Upper lobe of right lung (tissue), 1 donor: ENCODE measurements around the gene FGGY. TPM values are rescaled to one million over a fixed set of nuclear protein-coding genes. Genes with fewer than 3 reads are reported as not detected.

Experiments used
- ATAC-seq: fragments of 200-7000 bp; cut with Tn5 transposase; one replicate; pipeline ENCODE4 v1.9.1; 2020; ENCODE audit warnings: mild to moderate bottlenecking, moderate library complexity
- DNase-seq: peaks from one replicate; pipeline ENCODE4 v3.0.0-alpha.2; 2020
- H3K27ac ChIP-seq: fragments of 200-600 bp; one replicate; pipeline ENCODE4 v1.8.0; 2022
- H3K27me3 ChIP-seq: fragments of 200-600 bp; one replicate; pipeline ENCODE4 v1.8.0; 2022; ENCODE audit warnings: mild to moderate bottlenecking
- H3K36me3 ChIP-seq: fragments of 200-600 bp; one replicate; pipeline ENCODE4 v1.8.0; 2022
- H3K4me1 ChIP-seq: fragments of 200-600 bp; one replicate; pipeline ENCODE4 v1.8.0; 2022
- H3K4me3 ChIP-seq: fragments of 200-600 bp; one replicate; pipeline ENCODE4 v1.8.0; 2022; ENCODE audit warnings: mild to moderate bottlenecking
- H3K9me3 ChIP-seq: fragments of 200-600 bp; one replicate; pipeline ENCODE4 v1.8.0; 2022
- CTCF ChIP-seq: fragments of 200-600 bp; IDR thresholded peaks from one replicate; pipeline ENCODE4 v1.8.0; 2022; ENCODE audit warnings: antibody characterized with exemption
- intact Hi-C: fragments of 100-400 bp; cut with DNase I; formaldehyde crosslinking; loops from one replicate; pipeline ENCODE4 v1.11.0; 2022
- total RNA-seq: library from RNA; stranded (reverse); fragmentation: NEBNext Ultra II Directional; extraction: Animal tissue kit (Norgen Biotek cat#: 25700); gene quantifications from one replicate; pipeline ENCODE4 v1.2.1, GENCODE V29; 2021
- donor health status: DM: no; HTN: yes; CAD: no; lungs with severe emphysema.

The FGGY gene
- total RNA-seq, 1 donor from 2014 or later, result 39.2 TPM

- no peak for ATAC-seq
- Histone ChIP-seq H3K4me1 (peaks cover 51% of the 10 kb centered on the region), H3K36me3 (no peaks in the 10 kb centered on the region), H3K27ac (peak overlapping the region; percentile 9), H3K27me3 (no peaks in the 10 kb centered on the region), H3K4me3 (no peak overlapping the region), H3K9me3 (no peaks in the 10 kb centered on the region)
- DNase-seq, result no peak
- intact Hi-C loops, result no loop called here
- no peak for TF ChIP-seq CTCF
These were observed 381.1 kb downstream of the FGGY start for GRCh38 chr1:59678040-59678439.

- TF ChIP-seq CTCF, result no peak
- H3K27me3 ChIP-seq, result no peaks in the 10 kb centered on the region
- no peak overlapping the region for H3K4me3 ChIP-seq
- intact Hi-C loops, result no loop called here
- no peak overlapping the region for H3K27ac ChIP-seq
- no peaks in the 10 kb centered on the region for H3K36me3 ChIP-seq
- DNase-seq (no peak), ATAC-seq (peak; percentile 60)
- H3K4me1 ChIP-seq, result peaks cover 48% of the 10 kb centered on the region
- H3K9me3 ChIP-seq, result no peaks in the 10 kb centered on the region
These were observed 381.8 kb downstream of the FGGY start for GRCh38 chr1:59678493-59679228.

- Histone ChIP-seq H3K4me3 (no peak overlapping the region), H3K4me1 (peaks cover 37% of the 10 kb centered on the region), H3K27me3 (no peaks in the 10 kb centered on the region), H3K9me3 (no peaks in the 10 kb centered on the region), H3K36me3 (no peaks in the 10 kb centered on the region), H3K27ac (no peak overlapping the region)
- intact Hi-C loops, result no loop called here
- DNase-seq, result no peak
- ATAC-seq, result no peak
- TF ChIP-seq CTCF, result no peak
These were observed 383.1 kb downstream of the FGGY start for GRCh38 chr1:59680044-59680443.

- no peak for DNase-seq
- no peaks in the 10 kb centered on the region for H3K36me3 ChIP-seq
- no peak for TF ChIP-seq CTCF
- H3K9me3 ChIP-seq, result no peaks in the 10 kb centered on the region
- intact Hi-C loops, result no loop called here
- H3K27ac ChIP-seq, result no peak overlapping the region
- H3K27me3 ChIP-seq, result no peaks in the 10 kb centered on the region
- no peak overlapping the region for H3K4me3 ChIP-seq
- peaks cover 17% of the 10 kb centered on the region for H3K4me1 ChIP-seq
- peak; percentile 63 for ATAC-seq
These were observed 385.6 kb downstream of the FGGY start for GRCh38 chr1:59682396-59683080.

- intact Hi-C loops, result no loop called here
- ATAC-seq, result no peak
- TF ChIP-seq CTCF, result no peak
- Histone ChIP-seq H3K9me3 (no peaks in the 10 kb centered on the region), H3K27ac (no peak overlapping the region), H3K4me3 (no peak overlapping the region), H3K27me3 (no peaks in the 10 kb centered on the region), H3K4me1 (peaks cover 11% of the 10 kb centered on the region), H3K36me3 (no peaks in the 10 kb centered on the region)
- DNase-seq, result no peak
These were observed 386.3 kb downstream of the FGGY start for GRCh38 chr1:59683197-59683596.
